ENCODE data around the gene CCDC137. TPM values are rescaled to one million over a fixed set of nuclear protein-coding genes. Genes with fewer than 3 reads are reported as not detected.
A peak's percentile ranks its signal among the peaks of the same experiment; 100 is the strongest.

Gene CCDC137
- total and polyA plus RNA-seq, 2 of the 13 experiments (the other 11 are each of a cell fraction or from before 2014, with no cell fraction given): 14.6 to 39.1 TPM

GRCh38 chr17:81711814-81712467 lies 45.4 kb downstream of the CCDC137 start, which contains the start of gene SLC25A10 (continued):
- TF ChIP-seq NR0B2 (CRISPR knock-in tag; IDR thresholded peaks at IDR 0.05) (peak; percentile 100), ZNF766 (CRISPR knock-in tag; IDR thresholded peaks at IDR 0.05; ENCODE audit: borderline replicate concordance) (peak; percentile 99), ETV5 (CRISPR knock-in tag; IDR thresholded peaks at IDR 0.05; ENCODE audit: borderline replicate concordance) (peak; percentile 73), FOXO1 (CRISPR knock-in tag; IDR thresholded peaks at IDR 0.05) (peak; percentile 87), ZNF576 (CRISPR knock-in tag; IDR thresholded peaks at IDR 0.05) (peak; percentile 95), SNRNP70 (IDR thresholded peaks at IDR 0.05; ENCODE audit: low read depth, low read length) (no peak), KLF13 (CRISPR knock-in tag; IDR thresholded peaks at IDR 0.05) (peak; percentile 99), SOX13 (IDR thresholded peaks at IDR 0.05) (peak; percentile 32; the same call in 1 of the 2 replicates), SOX13 (CRISPR knock-in tag; conservative IDR thresholded peaks at IDR 0.05 in 1 of 2, IDR thresholded peaks at IDR 0.05 in 1 of 2) (peak in 1 of 2 experiments; percentile 84; a peak in 2 of 4 replicates), NFE2L2 (IDR thresholded peaks at IDR 0.05; ENCODE audit: low read length) (no peak), BORCS8-MEF2B (CRISPR knock-in tag; IDR thresholded peaks at IDR 0.05) (peak; percentile 99), ETV6 (CRISPR knock-in tag; conservative IDR thresholded peaks at IDR 0.05) (peak; percentile 97), KLF6 (CRISPR knock-in tag; IDR thresholded peaks at IDR 0.05) (peak; percentile 99), ZNF367 (CRISPR knock-in tag; IDR thresholded peaks at IDR 0.05; ENCODE audit: borderline replicate concordance) (peak; percentile 98), PRMT3 (CRISPR knock-in tag; IDR thresholded peaks at IDR 0.05; ENCODE audit: borderline replicate concordance, low read depth) (peak; percentile 99), RFXAP (CRISPR knock-in tag; IDR thresholded peaks at IDR 0.05; ENCODE audit: borderline replicate concordance) (peak; percentile 96; the same call in 1 of the 2 replicates), ZIK1 (CRISPR knock-in tag; IDR thresholded peaks at IDR 0.05; ENCODE audit: borderline replicate concordance, low read depth) (peak; percentile 99), ZNF331 (CRISPR knock-in tag; IDR thresholded peaks at IDR 0.05) (peak; percentile 100), KLF11 (CRISPR knock-in tag; IDR thresholded peaks at IDR 0.05) (peak; percentile 98), RFX5 (IDR thresholded peaks at IDR 0.05; ENCODE audit: low read depth, low read length) (no peak), ZNF552 (CRISPR knock-in tag; IDR thresholded peaks at IDR 0.05; ENCODE audit: borderline replicate concordance) (peak; percentile 98), JUND (CRISPR knock-in tag; IDR thresholded peaks at IDR 0.05) (peak; percentile 96), ZNF430 (CRISPR knock-in tag; IDR thresholded peaks at IDR 0.05) (peak; percentile 99), ZNF256 (CRISPR knock-in tag; conservative IDR thresholded peaks at IDR 0.05) (peak; percentile 97), ZNF18 (CRISPR knock-in tag; IDR thresholded peaks at IDR 0.05; ENCODE audit: insufficient replicate concordance) (peak; percentile 91), ZNF562 (CRISPR knock-in tag; IDR thresholded peaks at IDR 0.05; ENCODE audit: borderline replicate concordance) (peak; percentile 90), RBAK (CRISPR knock-in tag; IDR thresholded peaks at IDR 0.05) (no peak), MAX (IDR thresholded peaks at IDR 0.05) (peak; percentile 99)
